HEK293 (cell line): ENCODE results near the gene PHKG2.

Experiments
- CTCF ChIA-PET: fragments of 350-600 bp; formaldehyde crosslinking; extraction: SDS; loops from one replicate; lab custom pipeline; 2021; ENCODE audit warnings: antibody characterized with exemption; lab: Yijun Ruan, JAX
- POLR2A ChIA-PET: fragments of 300-600 bp; formaldehyde crosslinking; extraction: SDS; loops from one replicate; lab custom pipeline; 2020; ENCODE audit warnings: antibody characterized with exemption, inconsistent platforms; lab: Yijun Ruan, JAX
- H3K27ac ChIP-seq: fragments of 200-500 bp; sonication (Bioruptor generic); 2 replicates; pipeline ENCODE4 v1.5.1; 2014; ENCODE audit warnings: low read depth, low read length, control low read depth, inconsistent platforms; ENCODE audit errors: extremely low read depth
- H3K36me3 ChIP-seq, 2 experiments: fragments of 200-500 bp in 1 of 2; sonication (Bioruptor generic) in 1 of 2; 1 replicate in 1 of 2; 2 replicates in 1 of 2; pipeline ENCODE4 v1.5.1; 2014 to 2017; ENCODE audit warnings: inconsistent platforms in 2 of 2, low read length in 2 of 2; ENCODE audit not compliant: control insufficient read depth in 2 of 2, insufficient read depth in 1 of 2
- H3K4me1 ChIP-seq: fragments of 200-500 bp; sonication (Bioruptor generic); 2 replicates; pipeline ENCODE4 v1.5.1; 2014; ENCODE audit warnings: mild to moderate bottlenecking, low read length, inconsistent platforms; ENCODE audit not compliant: control insufficient read depth, insufficient read depth
- H3K4me3 ChIP-seq: 2 replicates; pipeline ENCODE4 v1.5.1; 2011; ENCODE audit warnings: low read depth, mild to moderate bottlenecking, control low read depth, low read length, moderate library complexity
- H3K9me3 ChIP-seq: fragments of 200-500 bp; sonication (Bioruptor generic); 2 replicates; pipeline ENCODE4 v1.5.1; 2014; ENCODE audit warnings: low read depth, low read length, inconsistent platforms; ENCODE audit not compliant: control insufficient read depth, insufficient read depth
- KLF7 ChIP-seq: fragments of 450-650 bp; formaldehyde crosslinking; IDR thresholded peaks from 2 replicates; pipeline ENCODE4 v1.5.1; 2016; ENCODE audit warnings: missing biosample characterization, missing genetic modification characterization, borderline replicate concordance
- KLF9 ChIP-seq: fragments of 450-650 bp; formaldehyde crosslinking; IDR thresholded peaks from 2 replicates; pipeline ENCODE4 v1.5.1; 2016; ENCODE audit warnings: missing biosample characterization, missing genetic modification characterization, low read depth
- REPIN1 ChIP-seq: fragments of 450-650 bp; formaldehyde crosslinking; IDR thresholded peaks from 2 replicates; pipeline ENCODE4 v1.5.1; 2017; ENCODE audit warnings: missing biosample characterization, missing genetic modification characterization, low read depth
- ZNF184 ChIP-seq: fragments of 450-650 bp; IDR thresholded peaks from 2 replicates; pipeline ENCODE4 v1.5.1; 2018; ENCODE audit warnings: missing biosample characterization, mild to moderate bottlenecking, missing genetic modification characterization
- ZNF350 ChIP-seq: fragments of 450-650 bp; formaldehyde crosslinking; IDR thresholded peaks from 2 replicates; pipeline ENCODE4 v1.5.0; 2017; ENCODE audit warnings: missing biosample characterization, mild to moderate bottlenecking, missing genetic modification characterization
- ZNF391 ChIP-seq: fragments of 450-650 bp; formaldehyde crosslinking; IDR thresholded peaks from 2 replicates; pipeline ENCODE4 v1.5.1; 2016; ENCODE audit warnings: low read depth, missing biosample characterization, missing genetic modification characterization, borderline replicate concordance
- ZNF416 ChIP-seq: fragments of 450-650 bp; formaldehyde crosslinking; IDR thresholded peaks from 2 replicates; pipeline ENCODE4 v1.5.1; 2016; ENCODE audit warnings: missing biosample characterization, missing genetic modification characterization
- ZNF530 ChIP-seq: fragments of 450-650 bp; formaldehyde crosslinking; IDR thresholded peaks from 2 replicates; pipeline ENCODE4 v1.5.1; 2016; ENCODE audit warnings: low read depth, missing biosample characterization, missing genetic modification characterization
- ZNF610 ChIP-seq: fragments of 450-650 bp; formaldehyde crosslinking; IDR thresholded peaks from 2 replicates; pipeline ENCODE4 v1.5.1; 2016; ENCODE audit warnings: missing biosample characterization, missing genetic modification characterization, borderline replicate concordance
- ZNF623 ChIP-seq: fragments of 450-650 bp; formaldehyde crosslinking; IDR thresholded peaks from 2 replicates; pipeline ENCODE4 v1.5.1; 2016; ENCODE audit warnings: missing biosample characterization, missing genetic modification characterization
- ZNF837 ChIP-seq: fragments of 450-650 bp; formaldehyde crosslinking; IDR thresholded peaks from 2 replicates; pipeline ENCODE4 v1.5.1; 2016; ENCODE audit warnings: missing biosample characterization, missing genetic modification characterization
- ZSCAN23 ChIP-seq: fragments of 450-650 bp; formaldehyde crosslinking; IDR thresholded peaks from 2 replicates; pipeline ENCODE4 v1.5.1; 2016; ENCODE audit warnings: missing biosample characterization, missing genetic modification characterization
- TF ChIP-seq, protein P1 (sequence below): fragments of 450-650 bp; formaldehyde crosslinking; IDR thresholded peaks from 2 replicates; pipeline ENCODE4 v1.5.1; 2016; ENCODE audit warnings: missing biosample characterization, missing genetic modification characterization
- TF ChIP-seq, protein P2 (sequence below): fragments of 450-650 bp; formaldehyde crosslinking; IDR thresholded peaks from 2 replicates; pipeline ENCODE4 v1.5.1; 2016; ENCODE audit warnings: missing biosample characterization, missing genetic modification characterization
- TF ChIP-seq, protein P3 (sequence below): fragments of 450-650 bp; formaldehyde crosslinking; IDR thresholded peaks from 2 replicates; pipeline ENCODE4 v1.5.1; 2017; ENCODE audit warnings: missing biosample characterization, missing genetic modification characterization
- TF ChIP-seq, protein P4 (sequence below): sonication (generic); formaldehyde crosslinking; IDR thresholded peaks from 2 replicates; pipeline ENCODE4 v1.8.1; 2022; ENCODE audit warnings: mild to moderate bottlenecking, moderate library complexity, missing genetic modification reagents
- TF ChIP-seq, protein P5 (sequence below): fragments of 450-650 bp; formaldehyde crosslinking; IDR thresholded peaks from 2 replicates; pipeline ENCODE4 v1.5.0; 2017; ENCODE audit warnings: missing biosample characterization, missing genetic modification characterization, borderline replicate concordance

The PHKG2 gene

DNA sequence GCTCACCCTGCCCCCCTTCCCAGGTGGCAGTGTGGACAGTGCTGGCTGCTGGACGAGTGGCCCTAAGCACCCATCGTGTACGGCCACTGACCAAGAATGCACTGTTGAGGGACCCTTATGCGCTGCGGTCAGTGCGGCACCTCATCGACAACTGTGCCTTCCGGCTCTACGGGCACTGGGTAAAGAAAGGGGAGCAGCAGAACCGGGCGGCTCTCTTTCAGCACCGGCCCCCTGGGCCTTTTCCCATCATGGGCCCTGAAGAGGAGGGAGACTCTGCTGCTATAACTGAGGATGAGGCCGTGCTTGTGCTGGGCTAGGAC, 8.5 kb downstream of the PHKG2 start:
- Histone ChIP-seq H3K4me1 (no peaks in the 10 kb centered on the region; the same call in 1 of the 2 replicates), H3K4me3 (no peak overlapping the region), H3K9me3 (no peaks in the 10 kb centered on the region), H3K36me3 (peaks cover 24 to 85% of the 10 kb centered on the region in 2 experiments), H3K27ac (no peak overlapping the region)
- CTCF ChIA-PET, result no interaction called here
- TF ChIP-seq REPIN1 (tag by site-specific recombination) (no peak), ZNF350 (tag by site-specific recombination) (no peak), KLF7 (tag by site-specific recombination) (no peak), ZNF184 (tag by site-specific recombination) (no peak), KLF9 (tag by site-specific recombination) (no peak), ZNF530 (tag by site-specific recombination) (no peak), ZSCAN23 (tag by site-specific recombination) (no peak)
- TF ChIP-seq, protein P1, sequence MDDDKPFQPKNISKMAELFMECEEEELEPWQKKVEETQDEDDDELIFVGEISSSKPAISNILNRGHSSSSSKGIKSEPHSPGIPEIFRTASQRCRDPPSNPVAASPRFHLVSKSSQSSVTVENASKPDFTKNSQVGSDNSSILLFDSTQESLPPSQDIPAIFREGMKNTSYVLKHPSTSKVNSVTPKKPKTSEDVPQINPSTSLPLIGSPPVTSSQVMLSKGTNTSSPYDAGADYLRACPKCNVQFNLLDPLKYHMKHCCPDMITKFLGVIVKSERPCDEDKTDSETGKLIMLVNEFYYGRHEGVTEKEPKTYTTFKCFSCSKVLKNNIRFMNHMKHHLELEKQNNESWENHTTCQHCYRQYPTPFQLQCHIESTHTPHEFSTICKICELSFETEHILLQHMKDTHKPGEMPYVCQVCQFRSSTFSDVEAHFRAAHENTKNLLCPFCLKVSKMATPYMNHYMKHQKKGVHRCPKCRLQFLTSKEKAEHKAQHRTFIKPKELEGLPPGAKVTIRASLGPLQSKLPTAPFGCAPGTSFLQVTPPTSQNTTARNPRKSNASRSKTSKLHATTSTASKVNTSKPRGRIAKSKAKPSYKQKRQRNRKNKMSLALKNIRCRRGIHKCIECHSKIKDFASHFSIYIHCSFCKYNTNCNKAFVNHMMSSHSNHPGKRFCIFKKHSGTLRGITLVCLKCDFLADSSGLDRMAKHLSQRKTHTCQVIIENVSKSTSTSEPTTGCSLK, result no peak
- TF ChIP-seq, protein P2, sequence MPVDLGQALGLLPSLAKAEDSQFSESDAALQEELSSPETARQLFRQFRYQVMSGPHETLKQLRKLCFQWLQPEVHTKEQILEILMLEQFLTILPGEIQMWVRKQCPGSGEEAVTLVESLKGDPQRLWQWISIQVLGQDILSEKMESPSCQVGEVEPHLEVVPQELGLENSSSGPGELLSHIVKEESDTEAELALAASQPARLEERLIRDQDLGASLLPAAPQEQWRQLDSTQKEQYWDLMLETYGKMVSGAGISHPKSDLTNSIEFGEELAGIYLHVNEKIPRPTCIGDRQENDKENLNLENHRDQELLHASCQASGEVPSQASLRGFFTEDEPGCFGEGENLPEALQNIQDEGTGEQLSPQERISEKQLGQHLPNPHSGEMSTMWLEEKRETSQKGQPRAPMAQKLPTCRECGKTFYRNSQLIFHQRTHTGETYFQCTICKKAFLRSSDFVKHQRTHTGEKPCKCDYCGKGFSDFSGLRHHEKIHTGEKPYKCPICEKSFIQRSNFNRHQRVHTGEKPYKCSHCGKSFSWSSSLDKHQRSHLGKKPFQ (tag by site-specific recombination), result no peak
- TF ChIP-seq, protein P3, sequence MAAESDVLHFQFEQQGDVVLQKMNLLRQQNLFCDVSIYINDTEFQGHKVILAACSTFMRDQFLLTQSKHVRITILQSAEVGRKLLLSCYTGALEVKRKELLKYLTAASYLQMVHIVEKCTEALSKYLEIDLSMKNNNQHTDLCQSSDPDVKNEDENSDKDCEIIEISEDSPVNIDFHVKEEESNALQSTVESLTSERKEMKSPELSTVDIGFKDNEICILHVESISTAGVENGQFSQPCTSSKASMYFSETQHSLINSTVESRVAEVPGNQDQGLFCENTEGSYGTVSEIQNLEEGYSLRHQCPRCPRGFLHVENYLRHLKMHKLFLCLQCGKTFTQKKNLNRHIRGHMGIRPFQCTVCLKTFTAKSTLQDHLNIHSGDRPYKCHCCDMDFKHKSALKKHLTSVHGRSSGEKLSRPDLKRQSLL, result no peak
- TF ChIP-seq, all 188 proteins: peak for 0
- POLR2A ChIA-PET, result interaction anchor here (2.2 to 4.9 kb wide), 3 partner anchors 9 to 18 kb away, joined by 6 to 47 read pairs (median 17); partner anchors contain the start of gene PHKG2

DNA sequence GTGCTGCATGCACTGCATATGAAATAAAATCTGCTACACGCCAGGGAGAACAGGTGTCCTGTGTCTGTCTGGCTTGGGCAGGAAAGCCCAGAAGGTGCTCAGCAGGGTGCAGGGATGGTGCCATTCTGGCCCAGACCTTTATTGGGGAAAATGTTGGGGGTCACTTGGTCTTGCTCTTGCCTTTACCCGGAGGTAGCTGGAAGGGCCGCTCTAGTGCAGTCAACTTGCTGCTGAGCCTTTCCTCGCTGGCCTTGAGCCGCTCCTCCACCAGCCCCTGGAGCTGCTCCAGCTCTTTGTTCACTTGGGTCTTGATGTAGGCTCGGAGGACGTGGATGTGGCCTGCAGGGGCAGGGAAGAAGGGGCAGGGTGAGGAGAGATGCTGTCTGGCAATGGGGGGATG, 9.1 kb downstream of the PHKG2 start:
- H3K4me1 ChIP-seq, result no peaks in the 10 kb centered on the region; the same call in 1 of the 2 replicates
- TF ChIP-seq ZNF623 (tag by site-specific recombination) (no peak), ZNF391 (tag by site-specific recombination) (no peak), REPIN1 (tag by site-specific recombination) (no peak), ZNF610 (tag by site-specific recombination) (no peak), ZNF837 (tag by site-specific recombination) (no peak), ZNF416 (tag by site-specific recombination) (no peak)
- TF ChIP-seq, protein P4, sequence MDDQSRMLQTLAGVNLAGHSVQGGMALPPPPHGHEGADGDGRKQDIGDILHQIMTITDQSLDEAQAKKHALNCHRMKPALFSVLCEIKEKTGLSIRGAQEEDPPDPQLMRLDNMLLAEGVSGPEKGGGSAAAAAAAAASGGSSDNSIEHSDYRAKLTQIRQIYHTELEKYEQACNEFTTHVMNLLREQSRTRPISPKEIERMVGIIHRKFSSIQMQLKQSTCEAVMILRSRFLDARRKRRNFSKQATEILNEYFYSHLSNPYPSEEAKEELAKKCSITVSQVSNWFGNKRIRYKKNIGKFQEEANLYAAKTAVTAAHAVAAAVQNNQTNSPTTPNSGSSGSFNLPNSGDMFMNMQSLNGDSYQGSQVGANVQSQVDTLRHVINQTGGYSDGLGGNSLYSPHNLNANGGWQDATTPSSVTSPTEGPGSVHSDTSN, result 0 out of 2 replicates have a peak, but pooled peaks have one; percentile 24
- TF ChIP-seq, protein P5, sequence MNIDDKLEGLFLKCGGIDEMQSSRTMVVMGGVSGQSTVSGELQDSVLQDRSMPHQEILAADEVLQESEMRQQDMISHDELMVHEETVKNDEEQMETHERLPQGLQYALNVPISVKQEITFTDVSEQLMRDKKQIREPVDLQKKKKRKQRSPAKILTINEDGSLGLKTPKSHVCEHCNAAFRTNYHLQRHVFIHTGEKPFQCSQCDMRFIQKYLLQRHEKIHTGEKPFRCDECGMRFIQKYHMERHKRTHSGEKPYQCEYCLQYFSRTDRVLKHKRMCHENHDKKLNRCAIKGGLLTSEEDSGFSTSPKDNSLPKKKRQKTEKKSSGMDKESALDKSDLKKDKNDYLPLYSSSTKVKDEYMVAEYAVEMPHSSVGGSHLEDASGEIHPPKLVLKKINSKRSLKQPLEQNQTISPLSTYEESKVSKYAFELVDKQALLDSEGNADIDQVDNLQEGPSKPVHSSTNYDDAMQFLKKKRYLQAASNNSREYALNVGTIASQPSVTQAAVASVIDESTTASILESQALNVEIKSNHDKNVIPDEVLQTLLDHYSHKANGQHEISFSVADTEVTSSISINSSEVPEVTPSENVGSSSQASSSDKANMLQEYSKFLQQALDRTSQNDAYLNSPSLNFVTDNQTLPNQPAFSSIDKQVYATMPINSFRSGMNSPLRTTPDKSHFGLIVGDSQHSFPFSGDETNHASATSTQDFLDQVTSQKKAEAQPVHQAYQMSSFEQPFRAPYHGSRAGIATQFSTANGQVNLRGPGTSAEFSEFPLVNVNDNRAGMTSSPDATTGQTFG (tag by site-specific recombination), result no peak
- POLR2A ChIA-PET, result interaction anchor here (0.9 to 4.9 kb wide), 4 partner anchors 9 to 44 kb away, joined by 3 to 47 read pairs (median 12); partner anchors contain the start of gene PHKG2
- H3K4me3 ChIP-seq, result no peak overlapping the region
- H3K27ac ChIP-seq, result no peak overlapping the region
- H3K9me3 ChIP-seq, result no peaks in the 10 kb centered on the region
- CTCF ChIA-PET, result interaction anchor here (0.6 kb wide), 2 partner anchors 40 to 57 kb away, joined by 3 read pairs; no protein-coding TSS in a partner anchor
- peaks cover 19 to 80% of the 10 kb centered on the region in 2 experiments for H3K36me3 ChIP-seq
